ENCODE measurements around the gene SELPLG.
A peak's percentile ranks its signal among the peaks of the same experiment; 100 is the strongest.

The SELPLG gene

GRCh38 chr12:108677381-108677780 lies 43.7 kb upstream of the SELPLG start:
- WGBS = 96% methylated on average over 3 of the region's 3 CpGs
- H3K23ac ChIP-seq (ENCODE audit: low read length in 2 of 2) = no peak overlapping the region
- H3K4ac ChIP-seq (ENCODE audit: low read depth in 1 of 2, low read length in 2 of 2) = no peak overlapping the region
- no peak overlapping the region for H3K4me3 ChIP-seq (ENCODE audit: insufficient read depth in 1 of 2, low read depth in 1 of 2, low read length in 2 of 2)
- H3K27me3 ChIP-seq (ENCODE audit: control insufficient read depth in 1 of 2, insufficient read depth in 1 of 2, low read length in 2 of 2) = no peaks in the 10 kb centered on the region
- no peak for DNase-seq
- H2AK5ac ChIP-seq (ENCODE audit: low read length, severe bottlenecking) = no peak overlapping the region
- H3K14ac ChIP-seq (ENCODE audit: low read length in 2 of 2) = no peak overlapping the region
- no peak overlapping the region for H4K8ac ChIP-seq (ENCODE audit: low read length)
- no peak overlapping the region for H4K91ac ChIP-seq (ENCODE audit: low read length)
- no peak overlapping the region for H3K4me2 ChIP-seq (ENCODE audit: low read length, poor library complexity, severe bottlenecking)
- H2BK15ac ChIP-seq (ENCODE audit: low read depth, poor library complexity, severe bottlenecking) = no peak overlapping the region
- peaks cover 12 to 57% of the 10 kb centered on the region in 2 experiments for H3K36me3 ChIP-seq (ENCODE audit: control insufficient read depth in 1 of 2, insufficient read depth in 2 of 2, low read depth in 1 of 2, low read length in 2 of 2)
- H3K79me1 ChIP-seq (replicated peaks; ENCODE audit: low read length, poor library complexity, severe bottlenecking) = no peaks in the 10 kb centered on the region
- no peaks in the 10 kb centered on the region for H3K9me3 ChIP-seq (ENCODE audit: control insufficient read depth, low read length)
- H2BK12ac ChIP-seq (ENCODE audit: low read length in 2 of 2) = no peak overlapping the region
- no peak overlapping the region for H2BK120ac ChIP-seq (ENCODE audit: low read depth, low read length)
- H3K18ac ChIP-seq (ENCODE audit: low read depth in 1 of 2, low read length in 2 of 2) = no peak overlapping the region
- H3K27ac ChIP-seq (ENCODE audit: low read length, poor library complexity, severe bottlenecking) = no peak overlapping the region
- peaks cover 4% of the 10 kb centered on the region for H3K4me1 ChIP-seq (ENCODE audit: control insufficient read depth, insufficient read depth, low read depth, low read length)
- H3K9ac ChIP-seq (ENCODE audit: low read length) = no peak overlapping the region
- no peak overlapping the region for H2AFZ ChIP-seq (ENCODE audit: low read depth, low read length)
- H2BK5ac ChIP-seq (ENCODE audit: low read depth, low read length, poor library complexity, severe bottlenecking) = no peak overlapping the region

DNA sequence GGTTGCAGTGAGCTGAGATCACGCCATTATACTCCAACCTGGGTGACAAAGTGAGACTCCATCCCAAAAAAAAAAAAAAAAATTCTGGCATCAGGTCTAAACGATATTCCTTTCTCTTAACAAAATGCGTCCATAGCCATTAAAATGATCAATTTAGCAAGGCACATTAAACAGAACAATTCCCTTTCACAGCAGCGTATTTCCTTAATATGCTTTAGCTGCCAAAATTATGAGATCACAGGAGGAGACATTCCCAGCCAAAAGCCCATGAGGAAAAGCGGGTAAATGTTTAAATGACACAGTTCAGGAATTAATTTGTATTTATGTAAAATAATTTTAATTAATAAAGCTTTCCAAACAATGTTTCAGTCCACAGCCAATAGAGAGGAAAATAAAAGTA lies 43.0 kb upstream of the SELPLG start:
- no peak overlapping the region for H2AK5ac ChIP-seq (ENCODE audit: low read length, severe bottlenecking)
- H3K79me1 ChIP-seq (replicated peaks; ENCODE audit: low read length, poor library complexity, severe bottlenecking) = no peaks in the 10 kb centered on the region
- peaks cover 14 to 63% of the 10 kb centered on the region in 2 experiments for H3K36me3 ChIP-seq (ENCODE audit: control insufficient read depth in 1 of 2, insufficient read depth in 2 of 2, low read depth in 1 of 2, low read length in 2 of 2)
- H3K9me3 ChIP-seq (ENCODE audit: control insufficient read depth, low read length) = no peaks in the 10 kb centered on the region
- no peaks in the 10 kb centered on the region for H3K27me3 ChIP-seq (ENCODE audit: control insufficient read depth in 1 of 2, insufficient read depth in 1 of 2, low read length in 2 of 2)
- H2BK120ac ChIP-seq (ENCODE audit: low read depth, low read length) = no peak overlapping the region
- H2BK12ac ChIP-seq (ENCODE audit: low read length in 2 of 2) = no peak overlapping the region
- no peak overlapping the region for H4K91ac ChIP-seq (ENCODE audit: low read length)
- no peak overlapping the region for H3K18ac ChIP-seq (ENCODE audit: low read depth in 1 of 2, low read length in 2 of 2)
- no peak overlapping the region for H3K4ac ChIP-seq (ENCODE audit: low read depth in 1 of 2, low read length in 2 of 2)
- no peak overlapping the region for H3K14ac ChIP-seq (ENCODE audit: low read length in 2 of 2)
- no peak overlapping the region for H3K23ac ChIP-seq (ENCODE audit: low read length in 2 of 2)
- H3K4me3 ChIP-seq (ENCODE audit: insufficient read depth in 1 of 2, low read depth in 1 of 2, low read length in 2 of 2) = no peak overlapping the region
- H2BK15ac ChIP-seq (ENCODE audit: low read depth, poor library complexity, severe bottlenecking) = no peak overlapping the region
- H3K27ac ChIP-seq (ENCODE audit: low read length, poor library complexity, severe bottlenecking) = peak overlapping the region; percentile 43
- H2AFZ ChIP-seq (ENCODE audit: low read depth, low read length) = no peak overlapping the region
- 100% methylated on average over 4 of the region's 5 CpGs for WGBS
- H3K4me1 ChIP-seq (ENCODE audit: control insufficient read depth, insufficient read depth, low read depth, low read length) = peaks cover 5% of the 10 kb centered on the region
- H3K9ac ChIP-seq (ENCODE audit: low read length) = peak overlapping the region; percentile 31
- H4K8ac ChIP-seq (ENCODE audit: low read length) = no peak overlapping the region
- no peak overlapping the region for H2BK5ac ChIP-seq (ENCODE audit: low read depth, low read length, poor library complexity, severe bottlenecking)
- H3K4me2 ChIP-seq (ENCODE audit: low read length, poor library complexity, severe bottlenecking) = no peak overlapping the region
- DNase-seq = no peak

- H3K9ac ChIP-seq (ENCODE audit: low read length) = no peak overlapping the region
- no peak overlapping the region for H3K4ac ChIP-seq (ENCODE audit: low read depth in 1 of 2, low read length in 2 of 2)
- H3K4me2 ChIP-seq (ENCODE audit: low read length, poor library complexity, severe bottlenecking) = no peak overlapping the region
- no peaks in the 10 kb centered on the region for H3K27me3 ChIP-seq (ENCODE audit: control insufficient read depth in 1 of 2, insufficient read depth in 1 of 2, low read length in 2 of 2)
- peaks cover 16 to 63% of the 10 kb centered on the region in 2 experiments for H3K36me3 ChIP-seq (ENCODE audit: control insufficient read depth in 1 of 2, insufficient read depth in 2 of 2, low read depth in 1 of 2, low read length in 2 of 2)
- no peak overlapping the region for H2BK15ac ChIP-seq (ENCODE audit: low read depth, poor library complexity, severe bottlenecking)
- no peak overlapping the region for H3K27ac ChIP-seq (ENCODE audit: low read length, poor library complexity, severe bottlenecking)
- DNase-seq = no peak
- H2BK120ac ChIP-seq (ENCODE audit: low read depth, low read length) = no peak overlapping the region
- H3K14ac ChIP-seq (ENCODE audit: low read length in 2 of 2) = no peak overlapping the region
- no peak overlapping the region for H2AK5ac ChIP-seq (ENCODE audit: low read length, severe bottlenecking)
- H2BK12ac ChIP-seq (ENCODE audit: low read length in 2 of 2) = no peak overlapping the region
- H3K9me3 ChIP-seq (ENCODE audit: control insufficient read depth, low read length) = no peaks in the 10 kb centered on the region
- H3K4me1 ChIP-seq (ENCODE audit: control insufficient read depth, insufficient read depth, low read depth, low read length) = peaks cover 8% of the 10 kb centered on the region
- H3K79me1 ChIP-seq (replicated peaks; ENCODE audit: low read length, poor library complexity, severe bottlenecking) = no peaks in the 10 kb centered on the region
- H3K4me3 ChIP-seq (ENCODE audit: insufficient read depth in 1 of 2, low read depth in 1 of 2, low read length in 2 of 2) = no peak overlapping the region
- H4K91ac ChIP-seq (ENCODE audit: low read length) = no peak overlapping the region
- H3K18ac ChIP-seq (ENCODE audit: low read depth in 1 of 2, low read length in 2 of 2) = no peak overlapping the region
- no peak overlapping the region for H2AFZ ChIP-seq (ENCODE audit: low read depth, low read length)
- H4K8ac ChIP-seq (ENCODE audit: low read length) = no peak overlapping the region
- no peak overlapping the region for H3K23ac ChIP-seq (ENCODE audit: low read length in 2 of 2)
- WGBS = 99% methylated on average over 3 of the region's 4 CpGs
- no peak overlapping the region for H2BK5ac ChIP-seq (ENCODE audit: low read depth, low read length, poor library complexity, severe bottlenecking)
Observed at GRCh38 chr12:108675792-108676191, 42.1 kb upstream of the SELPLG start.

- Histone ChIP-seq H3K36me3 (ENCODE audit: control insufficient read depth in 1 of 2, insufficient read depth in 2 of 2, low read depth in 1 of 2, low read length in 2 of 2) (peaks cover 17 to 44% of the 10 kb centered on the region in 2 experiments), H2BK15ac (ENCODE audit: low read depth, poor library complexity, severe bottlenecking) (no peak overlapping the region), H2BK120ac (ENCODE audit: low read depth, low read length) (no peak overlapping the region), H3K18ac (ENCODE audit: low read depth in 1 of 2, low read length in 2 of 2) (no peak overlapping the region), H3K27ac (ENCODE audit: low read length, poor library complexity, severe bottlenecking) (no peak overlapping the region), H2AK5ac (ENCODE audit: low read length, severe bottlenecking) (no peak overlapping the region), H4K91ac (ENCODE audit: low read length) (no peak overlapping the region), H4K8ac (ENCODE audit: low read length) (no peak overlapping the region), H3K4me2 (ENCODE audit: low read length, poor library complexity, severe bottlenecking) (no peak overlapping the region), H3K14ac (ENCODE audit: low read length in 2 of 2) (no peak overlapping the region), H3K27me3 (ENCODE audit: control insufficient read depth in 1 of 2, insufficient read depth in 1 of 2, low read length in 2 of 2) (no peaks in the 10 kb centered on the region), H3K4me1 (ENCODE audit: control insufficient read depth, insufficient read depth, low read depth, low read length) (peaks cover 11% of the 10 kb centered on the region), H3K9ac (ENCODE audit: low read length) (no peak overlapping the region), H3K79me1 (replicated peaks; ENCODE audit: low read length, poor library complexity, severe bottlenecking) (peaks cover 2% of the 10 kb centered on the region), H2AFZ (ENCODE audit: low read depth, low read length) (no peak overlapping the region), H2BK5ac (ENCODE audit: low read depth, low read length, poor library complexity, severe bottlenecking) (no peak overlapping the region), H3K4me3 (ENCODE audit: insufficient read depth in 1 of 2, low read depth in 1 of 2, low read length in 2 of 2) (no peak overlapping the region), H3K23ac (ENCODE audit: low read length in 2 of 2) (no peak overlapping the region), H2BK12ac (ENCODE audit: low read length in 2 of 2) (no peak overlapping the region), H3K9me3 (ENCODE audit: control insufficient read depth, low read length) (no peaks in the 10 kb centered on the region), H3K4ac (ENCODE audit: low read depth in 1 of 2, low read length in 2 of 2) (no peak overlapping the region)
- DNase-seq = no peak
- 92% methylated on average over 3 of the region's 3 CpGs for WGBS
Observed at GRCh38 chr12:108672054-108672453, 38.4 kb upstream of the SELPLG start.
